ENCODE measurements around the gene PSORS1C1.
"Not testable (repeated sequence)": the region's sequence is repeated elsewhere in the genome, so short reads cannot be mapped to it uniquely, and the experiment has no call there.

Gene PSORS1C1

DNA sequence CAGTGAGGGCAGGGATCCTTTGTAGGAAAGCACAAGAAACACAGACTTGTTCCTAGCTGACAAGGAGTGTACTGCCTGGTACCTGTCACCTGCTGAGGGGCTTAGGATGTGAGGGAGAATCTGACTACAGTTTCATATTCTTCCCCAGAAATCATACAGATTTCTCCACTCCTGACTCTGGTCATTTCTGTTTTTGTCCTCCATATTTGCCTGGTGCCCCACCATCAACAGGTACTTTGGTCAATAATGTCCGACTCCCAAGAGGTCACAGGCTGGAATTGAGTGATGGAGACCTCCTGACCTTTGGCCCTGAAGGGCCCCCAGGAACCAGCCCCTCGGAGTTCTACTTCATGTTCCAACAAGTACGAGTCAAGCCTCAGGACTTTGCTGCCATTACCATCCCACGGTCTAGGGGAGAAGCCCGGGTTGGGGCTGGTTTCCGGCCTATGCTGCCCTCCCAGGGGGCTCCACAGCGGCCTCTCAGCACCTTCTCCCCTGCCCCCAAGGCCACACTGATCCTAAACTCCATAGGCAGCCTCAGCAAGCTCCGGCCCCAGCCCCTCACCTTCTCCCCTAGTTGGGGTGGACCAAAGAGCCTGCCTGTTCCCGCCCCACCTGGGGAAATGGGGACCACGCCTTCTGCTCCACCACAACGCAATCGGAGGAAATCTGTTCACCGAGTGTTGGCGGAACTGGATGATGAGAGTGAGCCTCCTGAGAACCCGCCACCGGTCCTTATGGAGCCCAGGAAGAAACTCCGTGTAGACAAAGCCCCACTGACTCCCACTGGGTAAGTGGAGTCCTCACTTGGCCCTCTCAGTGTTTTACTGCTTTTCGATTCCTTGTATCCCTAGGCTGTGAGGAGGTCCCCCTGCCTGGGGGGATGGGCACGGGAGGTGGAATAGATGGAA lies 46.9 kb downstream of the PSORS1C1 start:
- no peak for DNase-seq

- no peak for DNase-seq
Observed at GRCh38 chr6:31162463-31163165, 48.0 kb downstream of the PSORS1C1 start.

DNA sequence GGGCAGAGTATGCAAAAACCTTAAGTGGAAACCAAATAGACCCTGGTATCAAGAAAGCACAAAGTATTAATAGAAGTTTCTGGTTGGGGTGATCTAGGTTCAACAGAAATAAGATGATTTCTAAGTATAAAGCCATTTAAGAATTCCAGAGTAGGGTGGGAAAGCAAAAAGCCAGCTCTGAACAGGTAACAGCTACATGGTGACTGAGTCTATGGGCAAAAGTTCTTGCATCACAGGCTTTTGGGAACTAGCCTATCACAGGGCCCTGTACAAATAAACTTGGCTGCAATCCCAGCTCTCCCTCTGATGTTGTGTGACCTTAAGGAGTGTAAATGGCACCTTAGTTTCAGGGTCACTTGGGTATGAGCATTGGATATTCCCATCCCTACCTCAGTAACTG lies 49.3 kb downstream of the PSORS1C1 start:
- no peak for DNase-seq

DNA sequence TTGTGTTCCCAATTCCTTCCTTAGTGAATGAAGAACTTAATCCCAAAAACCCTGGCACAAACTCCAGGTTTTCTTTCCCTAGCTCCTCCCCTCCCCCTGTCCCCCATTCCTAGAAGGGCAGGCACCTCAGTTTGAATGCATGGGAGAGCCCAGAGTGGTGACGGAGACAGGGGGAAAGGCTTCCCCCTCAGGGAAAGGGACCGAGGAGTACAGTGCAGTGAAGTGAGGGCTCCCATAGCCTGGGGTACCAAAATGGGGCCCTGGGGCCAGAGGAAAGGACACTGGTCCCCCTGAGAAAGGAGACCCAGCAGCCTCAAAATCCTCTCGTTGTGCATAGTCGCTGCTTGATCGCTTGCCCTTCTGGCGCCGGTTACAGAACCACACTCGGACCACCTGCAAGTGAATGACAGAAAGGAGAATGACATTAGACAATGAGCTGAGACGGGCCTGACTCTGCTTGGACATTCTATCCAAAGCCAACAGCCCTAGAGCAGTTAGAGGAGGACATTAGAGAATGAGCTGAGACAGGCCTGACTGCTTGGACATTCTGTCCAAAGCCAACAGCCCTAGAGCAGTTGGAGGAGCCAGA lies 50.0 kb downstream of the PSORS1C1 start:
- not testable (repeated sequence) for DNase-seq

- DNase-seq = not testable (repeated sequence)
Observed at GRCh38 chr6:31165064-31165832, 50.6 kb downstream of the PSORS1C1 start.

DNA sequence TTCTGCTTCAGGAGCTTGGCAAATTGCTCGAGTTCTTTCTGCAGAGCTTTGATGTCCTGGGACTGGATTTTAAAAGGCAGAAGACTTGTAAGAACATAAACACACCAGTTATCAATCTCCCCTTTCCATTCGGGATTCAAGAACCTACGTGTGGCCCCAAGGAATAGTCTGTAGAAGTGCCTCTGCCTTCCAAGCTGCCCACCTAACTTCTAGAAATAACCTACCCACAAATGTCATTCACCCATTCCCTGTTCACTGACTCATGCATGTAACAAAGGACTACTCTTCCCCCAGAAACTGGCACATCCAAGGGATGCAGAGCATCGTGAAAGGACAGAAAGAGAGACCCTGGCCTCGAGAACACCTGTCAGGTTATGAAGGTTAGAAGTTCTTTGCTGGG lies 51.4 kb downstream of the PSORS1C1 start:
- no peak for DNase-seq

DNA sequence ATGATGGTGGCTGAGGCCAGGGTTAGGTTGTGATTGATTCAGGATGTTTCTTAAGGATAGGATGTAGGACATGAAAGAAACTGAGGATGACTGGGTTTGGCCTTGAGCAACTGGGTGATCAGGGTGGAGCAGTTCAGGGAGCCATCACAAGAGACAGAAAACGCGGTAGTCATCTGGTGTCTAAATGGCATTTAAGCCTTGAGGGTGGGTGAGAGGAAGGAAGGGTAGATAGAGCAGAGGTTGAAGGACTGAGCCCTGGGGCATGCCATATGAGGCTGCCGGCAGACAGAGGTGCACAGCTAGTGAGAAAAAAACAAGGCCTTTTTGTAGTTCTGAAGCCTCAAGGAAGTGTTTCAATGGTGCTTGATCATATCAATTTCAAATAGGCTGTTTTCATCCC lies 54.0 kb downstream of the PSORS1C1 start:
- DNase-seq = no peak

- no peak for DNase-seq
Observed at GRCh38 chr6:31169123-31169857, 54.7 kb downstream of the PSORS1C1 start.

GRCh38 chr6:31169858-31170599 lies 55.4 kb downstream of the PSORS1C1 start:
- DNase-seq = not testable (repeated sequence)

DNA sequence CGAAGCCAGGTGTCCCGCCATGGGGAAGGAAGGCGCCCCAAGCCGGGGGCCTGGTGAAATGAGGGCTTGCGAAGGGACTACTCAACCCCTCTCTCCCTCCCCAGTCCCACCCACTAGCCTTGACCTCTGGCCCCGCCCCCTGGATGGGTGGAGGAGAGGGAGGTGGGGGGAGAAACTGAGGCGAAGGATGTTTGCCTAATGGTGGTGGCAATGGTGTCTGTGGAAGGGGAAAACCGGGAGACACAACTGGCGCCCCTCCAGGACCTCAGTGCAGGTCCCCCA lies 55.9 kb downstream of the PSORS1C1 start, which contains the start of gene POU5F1:
POU5F1 (minus strand) TSS at position 83 of the 282 bp plus-strand sequence; CDS start at position 21, 62 bp downstream.
- DNase-seq = no peak

- no peak for DNase-seq
Observed at GRCh38 chr6:31170987-31171671, 56.5 kb downstream of the PSORS1C1 start.

DNA sequence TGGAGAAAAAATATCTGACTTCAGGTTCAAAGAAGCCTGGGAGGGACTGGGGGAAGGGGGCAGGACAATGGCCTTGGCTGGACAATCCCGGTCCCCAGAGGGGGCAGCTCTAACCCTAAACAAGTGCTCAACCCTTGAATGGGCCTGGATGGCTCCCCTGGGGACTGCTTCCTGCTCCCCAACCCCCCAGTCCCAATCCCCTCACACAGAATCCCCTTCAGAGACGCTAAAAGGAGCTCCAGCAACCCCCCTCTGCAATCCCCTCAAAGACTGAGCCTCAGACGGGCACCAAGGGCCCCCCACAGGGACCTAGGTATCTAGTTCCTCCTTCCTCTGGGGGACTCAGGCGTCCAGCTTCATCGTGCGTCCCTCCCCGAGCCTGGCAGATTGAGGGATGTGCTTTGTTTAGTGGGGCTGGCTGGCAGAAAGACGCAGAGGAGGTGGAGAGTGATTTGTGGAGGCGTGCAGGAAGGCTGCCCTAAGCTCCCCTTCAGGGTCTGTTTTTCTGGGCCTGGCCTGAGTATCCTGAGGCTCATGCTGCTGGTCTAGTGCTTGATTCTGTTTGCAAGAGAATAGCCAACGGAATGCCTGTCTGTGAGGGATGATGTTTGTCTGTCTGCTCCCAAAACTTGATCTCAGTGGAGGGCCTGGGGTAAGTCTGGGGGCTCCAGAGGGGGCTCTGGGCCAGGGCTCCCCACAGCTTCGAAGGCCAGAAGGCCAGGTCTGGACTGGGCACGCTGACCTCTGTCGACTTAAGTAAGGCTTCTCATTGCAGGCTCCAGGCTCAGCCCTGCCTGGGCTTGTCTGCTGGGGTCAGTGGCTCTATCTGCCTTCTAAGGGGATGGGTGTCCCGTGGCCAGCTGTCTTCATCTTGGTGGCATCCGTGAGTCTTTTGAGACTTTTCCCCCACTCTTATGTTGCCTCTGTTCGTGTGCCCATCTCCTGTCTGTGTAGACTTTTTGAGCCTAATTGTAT lies 57.6 kb downstream of the PSORS1C1 start:
- DNase-seq = no peak

DNA sequence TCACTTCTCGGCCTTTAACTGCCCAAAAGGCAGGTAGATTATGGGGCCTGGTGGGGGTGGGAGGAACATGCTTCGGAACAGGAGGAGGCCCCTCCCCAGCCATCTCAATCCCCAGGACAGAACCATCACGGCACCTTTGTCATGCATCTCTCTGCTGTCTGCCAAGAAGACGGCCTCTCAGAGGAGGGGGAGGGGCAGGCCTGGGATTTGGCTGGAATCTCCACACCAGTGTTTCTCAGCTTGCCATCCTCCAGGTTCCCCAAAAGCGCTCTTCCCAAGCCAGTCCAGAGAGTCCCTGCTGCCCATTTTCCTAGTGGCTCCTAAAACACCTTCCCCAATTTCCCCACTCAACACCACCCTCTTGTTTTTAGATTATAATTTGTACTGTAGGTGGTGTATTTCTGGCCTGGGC lies 58.4 kb downstream of the PSORS1C1 start:
- no peak for DNase-seq

DNA sequence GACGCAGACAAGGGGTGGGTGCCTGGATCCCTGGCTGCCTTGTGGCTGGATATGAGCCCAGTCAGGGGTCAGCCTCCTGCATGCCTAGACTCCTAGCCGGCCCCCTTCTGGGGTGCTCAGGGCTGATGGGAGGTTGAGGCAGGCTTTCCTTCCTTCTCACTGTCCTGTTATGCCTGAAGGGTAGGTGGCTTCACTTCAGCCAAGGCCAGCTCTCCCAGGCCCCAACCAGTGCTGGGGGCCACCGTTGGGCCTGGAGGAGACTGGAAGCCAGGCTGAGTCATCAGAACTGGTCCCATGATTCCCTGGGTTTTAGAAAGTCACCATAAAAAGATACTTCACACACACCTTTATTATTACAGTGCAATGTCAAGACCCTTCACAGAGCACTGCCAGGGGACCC lies 58.8 kb downstream of the PSORS1C1 start:
- no peak for DNase-seq

DNA sequence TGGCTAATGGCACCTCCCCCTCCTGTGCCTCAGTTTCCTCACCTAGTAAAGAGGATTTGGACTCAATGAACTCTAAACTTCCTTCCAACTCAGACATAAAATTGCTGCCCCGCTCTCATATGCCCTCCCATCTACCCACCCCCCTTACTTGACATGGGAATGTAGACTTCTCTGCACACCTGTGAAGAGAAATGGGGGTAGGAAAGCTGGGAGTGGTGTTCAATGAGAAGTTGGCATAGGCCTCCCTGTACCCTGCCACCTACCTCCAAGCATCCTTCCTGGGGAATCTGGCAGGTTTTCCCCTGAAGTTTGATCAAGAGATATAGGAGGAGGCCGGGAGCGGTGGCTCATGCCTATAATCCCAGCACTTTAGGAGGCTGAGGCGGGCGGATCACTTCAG lies 59.8 kb downstream of the PSORS1C1 start:
- no peak for DNase-seq

DNA sequence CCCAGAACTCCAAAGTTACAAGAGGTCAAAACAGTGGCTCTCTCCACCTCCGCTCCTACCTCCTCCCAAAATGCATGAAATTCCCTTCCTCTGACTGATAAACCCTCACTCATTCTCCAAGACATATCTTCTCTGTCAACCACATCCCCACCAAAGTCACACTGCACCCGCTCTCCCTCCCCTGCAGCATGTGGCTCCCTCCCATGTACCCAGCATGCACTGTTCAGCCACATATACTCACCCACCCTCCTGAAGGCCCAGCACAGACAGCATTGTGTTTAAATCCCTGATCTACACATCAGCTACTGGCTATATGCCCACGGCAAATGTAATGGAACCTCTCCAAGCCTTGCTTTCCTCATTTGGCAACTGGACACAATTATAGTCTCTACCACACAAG lies 61.4 kb downstream of the PSORS1C1 start:
- no peak for DNase-seq

GRCh38 chr6:31178143-31179041 lies 63.8 kb downstream of the PSORS1C1 start:
- DNase-seq = no peak

GRCh38 chr6:31179042-31179386 lies 64.4 kb downstream of the PSORS1C1 start:
- DNase-seq = no peak

- DNase-seq = no peak
Observed at GRCh38 chr6:31179896-31180295, 65.3 kb downstream of the PSORS1C1 start.
